HepG2 (cell line): ENCODE results near the gene ALDH2. TPM values are rescaled to one million over a fixed set of nuclear protein-coding genes. Genes with fewer than 3 reads are reported as not detected.

Experiments used
- ATAC-seq: fragments of 200-7000 bp; cut with Tn5 transposase; 3 replicates; pipeline ENCODE4 v1.9.1; 2020; ENCODE audit warnings: mild to moderate bottlenecking, moderate library complexity
- BruUV-seq: library from RNA; stranded (reverse); fragments of 400-500 nt; replicated peaks from 2 replicates; lab custom pipeline; 2021; lab: Mats Ljungman, UMichigan
- CTCF ChIA-PET: fragments of 300-600 bp; formaldehyde crosslinking; extraction: SDS; loops from one replicate; lab custom pipeline; 2021; ENCODE audit warnings: low total read pairs, inconsistent platforms, low intra/inter-chr PET ratio; lab: Yijun Ruan, JAX
- POLR2A ChIA-PET: fragments of 350-600 bp; sonication (Branson Sonifier 250); formaldehyde crosslinking; loops from one replicate; lab custom pipeline; 2020; ENCODE audit warnings: antibody characterized with exemption, inconsistent platforms; lab: Yijun Ruan, JAX
- DNase-seq: peaks from one replicate; pipeline ENCODE4 v3.0.0-alpha.2; 2015; ENCODE audit warnings: low spot score
- FAIRE-seq: peaks from 3 replicates; lab custom pipeline; 2011; peaks lifted over from hg19 to GRCh38; lab: Jason Lieb, UNC
- H2AFZ ChIP-seq: one replicate; pipeline ENCODE4 v1.6.1; 2011; ENCODE audit warnings: low read length, inconsistent platforms
- H3K27ac ChIP-seq: fragments of 300-600 bp; 3 replicates; pipeline ENCODE4 v1.8.0; 2011; ENCODE audit warnings: mixed run types, mild to moderate bottlenecking, mixed read lengths, low read length, inconsistent platforms; ENCODE audit not compliant: insufficient read depth; ENCODE audit errors: extremely low read length
- H3K27me3 ChIP-seq, 2 experiments: fragments of 200-600 bp in 1 of 2; 2 replicates in 1 of 2; 3 replicates in 1 of 2; pipeline versions ENCODE4 v1.6.0 to v1.8.0; 2011; ENCODE audit warnings: low read length in 2 of 2, mild to moderate bottlenecking in 2 of 2, moderate library complexity in 2 of 2, inconsistent platforms in 1 of 2; ENCODE audit not compliant: insufficient read depth in 2 of 2, control insufficient read depth in 1 of 2
- H3K36me3 ChIP-seq, 2 experiments: fragments of 200-600 bp in 1 of 2; replicated peaks in 1 of 2; 2 replicates in 1 of 2; 3 replicates in 1 of 2; pipeline versions ENCODE4 v1.5.1 to v1.8.0; 2011; ENCODE audit warnings: low read length in 2 of 2, inconsistent platforms in 1 of 2; ENCODE audit not compliant: insufficient read depth in 2 of 2, control insufficient read depth in 1 of 2
- H3K4me1 ChIP-seq: 2 replicates; pipeline ENCODE4 v1.5.1; 2012; ENCODE audit warnings: low read length, inconsistent platforms; ENCODE audit not compliant: insufficient read depth
- H3K4me2 ChIP-seq: 2 replicates; pipeline ENCODE4 v1.6.0; 2011; ENCODE audit warnings: low read depth, low read length, inconsistent platforms
- H3K4me3 ChIP-seq, 3 experiments: fragments of 200-600 bp in 1 of 3; sonication (generic), shearing (Covaris generic) in 1 of 3; replicated peaks in 1 of 3; 2 replicates each; pipeline ENCODE4 v1.5.1; 2011 to 2016; ENCODE audit warnings: low read length in 3 of 3, inconsistent platforms in 2 of 3, low read depth in 2 of 3, mild to moderate bottlenecking in 2 of 3, control low read depth in 1 of 3, mixed read lengths in 1 of 3; ENCODE audit not compliant: insufficient read depth in 1 of 3
- H3K79me2 ChIP-seq: one replicate; pipeline ENCODE4 v1.6.1; 2011; ENCODE audit warnings: low read length, inconsistent platforms; ENCODE audit not compliant: insufficient read depth
- H3K9ac ChIP-seq: 2 replicates; pipeline ENCODE4 v1.6.0; 2011; ENCODE audit warnings: mild to moderate bottlenecking, low read depth, low read length, inconsistent platforms; ENCODE audit not compliant: insufficient read depth
- H3K9me3 ChIP-seq: 2 replicates; pipeline ENCODE4 v1.5.1; 2012; ENCODE audit warnings: mild to moderate bottlenecking, low read length
- H4K20me1 ChIP-seq: 2 replicates; pipeline ENCODE4 v1.6.0; 2011; ENCODE audit warnings: inconsistent platforms, mild to moderate bottlenecking, low read length, moderate library complexity; ENCODE audit not compliant: insufficient read depth
- FIP1L1 ChIP-seq: fragments of 200-400 bp; formaldehyde crosslinking; IDR thresholded peaks from 2 replicates; pipeline ENCODE4 v1.6.1; 2018; ENCODE audit warnings: low read depth, mild to moderate bottlenecking, low read length, moderate library complexity, borderline replicate concordance; ENCODE audit not compliant: insufficient read depth
- HMGA1 ChIP-seq: sonication (generic); formaldehyde crosslinking; conservative IDR thresholded peaks from 2 replicates; pipeline ENCODE4 v1.4.0; 2020; ENCODE audit warnings: missing genetic modification reagents
- HOXA9 ChIP-seq: sonication (generic); formaldehyde crosslinking; IDR thresholded peaks from 2 replicates; pipeline ENCODE4 v1.8.1; 2022; ENCODE audit warnings: missing genetic modification reagents, mild to moderate bottlenecking, moderate library complexity, borderline replicate concordance
- KLF13 ChIP-seq: sonication (generic); formaldehyde crosslinking; IDR thresholded peaks from 2 replicates; pipeline ENCODE4 v1.4.0; 2020; ENCODE audit warnings: mild to moderate bottlenecking, missing genetic modification reagents
- KLF15 ChIP-seq: sonication (generic); formaldehyde crosslinking; IDR thresholded peaks from 2 replicates; pipeline ENCODE4 v1.8.1; 2023; ENCODE audit warnings: borderline replicate concordance, mild to moderate bottlenecking, inconsistent platforms, missing genetic modification reagents, mixed read lengths
- MEIS1 ChIP-seq: sonication (generic); formaldehyde crosslinking; IDR thresholded peaks from 2 replicates; pipeline ENCODE4 v1.9.0; 2021; ENCODE audit warnings: mild to moderate bottlenecking, missing genetic modification reagents, moderate library complexity, borderline replicate concordance
- TFDP2 ChIP-seq: sonication (generic); formaldehyde crosslinking; IDR thresholded peaks from 2 replicates; pipeline ENCODE4 v1.4.0; 2020; ENCODE audit warnings: missing genetic modification reagents
- YY1 ChIP-seq: IDR thresholded peaks from 2 replicates; pipeline ENCODE4 v1.6.1; 2011; ENCODE audit warnings: low read length, low read depth, moderate library complexity, mild to moderate bottlenecking; ENCODE audit not compliant: insufficient read depth, insufficient replicate concordance
- ZBTB20 ChIP-seq: sonication (generic); formaldehyde crosslinking; IDR thresholded peaks from 2 replicates; pipeline ENCODE4 v1.8.1; 2023; ENCODE audit warnings: missing genetic modification reagents, low read depth, mild to moderate bottlenecking, borderline replicate concordance
- ZC3H4 ChIP-seq: sonication (generic); formaldehyde crosslinking; IDR thresholded peaks from 2 replicates; pipeline ENCODE4 v1.4.0; 2020; ENCODE audit warnings: missing genetic modification reagents, borderline replicate concordance
- ZNF101 ChIP-seq: sonication (generic); formaldehyde crosslinking; IDR thresholded peaks from 2 replicates; pipeline ENCODE4 v1.4.0; 2020; ENCODE audit warnings: mild to moderate bottlenecking, low read depth, missing genetic modification reagents, borderline replicate concordance
- ZNF451 ChIP-seq: sonication (generic); formaldehyde crosslinking; IDR thresholded peaks from 2 replicates; pipeline ENCODE4 v1.5.0; 2020; ENCODE audit warnings: mild to moderate bottlenecking, missing genetic modification reagents
- WGBS: methylation state at CpG from one replicate; pipeline ENCODE4 v1.1.6; 2017; ENCODE audit warnings: low lambda C conversion rate; 5-methylcytosine and 5-hydroxymethylcytosine counted together
- in situ Hi-C: cut with HindIII; loops from 2 replicates; pipeline ENCODE4 v1.10.0; 2017; ENCODE audit warnings: low pct_unique_long_range_greater_than_20kb; ENCODE audit not compliant: extremely low pct_ligation_motif_present
- intact Hi-C: fragments of 100-400 bp; cut with micrococcal nuclease; formaldehyde crosslinking; loops from one replicate; pipeline ENCODE4 v1.10.0; 2022; ENCODE audit not compliant: unreplicated experiment
- polyA plus RNA-seq, 8 experiments: library from polyadenylated mRNA; depleted of rRNA in 3 of 8; stranded (reverse) in 7 of 8; unstranded in 1 of 8; fragments of >200 nt; fragmentation: Illumina TruSeq in 4 of 8; extraction: Trizol in 4 of 8; gene quantifications; 2 replicates each; pipeline versions ENCODE4 v1.2.1 to v1.2.3, GENCODE V29; 2011 to 2016; ENCODE audit warnings: low read depth in 4 of 8, missing spikeins in 1 of 8, mixed read lengths in 1 of 8; ENCODE audit not compliant: insufficient read depth in 1 of 8
- total RNA-seq, 5 experiments: library from RNA; depleted of rRNA; stranded (reverse); fragments of >200 nt; fragmentation: Illumina TruSeq; extraction: Trizol; gene quantifications; 2 replicates each; pipeline ENCODE4 v1.2.3, GENCODE V29; 2016; ENCODE audit warnings: low read depth in 1 of 5

The ALDH2 gene
- total and polyA plus RNA-seq, 2 of the 13 experiments (the other 11 are each of a cell fraction or from before 2014, with no cell fraction given): 78.8 to 103 TPM

DNA sequence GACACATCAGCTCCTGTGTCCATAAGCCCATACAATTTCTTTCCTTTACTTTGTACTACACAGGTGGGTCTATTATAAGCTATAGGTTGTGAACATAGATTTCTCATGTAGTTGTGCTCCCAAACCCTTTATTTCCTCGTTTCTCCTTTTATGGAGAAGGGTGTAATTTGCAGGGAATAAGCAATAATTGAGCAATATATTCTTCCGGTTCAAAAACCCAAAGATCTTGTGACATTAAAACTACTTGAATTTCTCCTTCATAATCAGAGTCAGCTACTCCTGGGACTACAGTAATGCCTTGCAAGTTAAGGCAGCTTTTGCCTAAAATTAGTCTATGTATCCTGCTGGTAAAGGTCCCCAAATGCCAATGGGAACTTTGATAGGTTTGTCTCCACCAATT is 56.2 kb downstream of the ALDH2 start:
- Histone ChIP-seq H3K9me3 (no peaks in the 10 kb centered on the region), H3K79me2 (no peaks in the 10 kb centered on the region), H3K27me3 (no peaks in the 10 kb centered on the region), H4K20me1 (no peaks in the 10 kb centered on the region), H3K36me3 (no peaks in the 10 kb centered on the region), H3K9ac (no peak overlapping the region), H3K4me3 (no peak overlapping the region), H3K27ac (no peak overlapping the region), H3K4me2 (no peak overlapping the region), H3K4me1 (peaks cover 8% of the 10 kb centered on the region; the same call in 1 of the 2 replicates), H2AFZ (no peak overlapping the region)
- DNase-seq (no peak), ATAC-seq (no peak), FAIRE-seq (no peak)
- TF ChIP-seq FIP1L1 (no peak), ZBTB20 (CRISPR knock-in tag) (no peak), ZC3H4 (CRISPR knock-in tag) (no peak), KLF13 (CRISPR knock-in tag) (no peak), HMGA1 (CRISPR knock-in tag) (no peak), MEIS1 (CRISPR knock-in tag) (no peak), TFDP2 (CRISPR knock-in tag) (no peak), ZNF451 (no peak), HOXA9 (CRISPR knock-in tag) (no peak), ZNF101 (CRISPR knock-in tag) (no peak), YY1 (no peak), KLF15 (CRISPR knock-in tag) (no peak)
- in situ Hi-C loops (no loop called here), intact Hi-C loops (loop anchor here (5.0 kb wide), 1 partner anchor 124 kb away; no protein-coding TSS in a partner anchor)
- WGBS: 25% methylated on average over 2 of the region's 2 CpGs
- no TSS peak for BruUV-seq
- ChIA-PET CTCF (no interaction called here), POLR2A (no interaction called here)
